Kidney capillary endothelial cell (primary cell): ENCODE measurements around the gene SAC3D1.
"Not testable (repeated sequence)": the region's sequence is repeated elsewhere in the genome, so short reads cannot be mapped to it uniquely, and the experiment has no call there.

Experiments used
- DNase-seq: peaks from one replicate; pipeline ENCODE4 v3.0.0-alpha.2; 2018; ENCODE audit warnings: low spot score

The SAC3D1 gene

DNA sequence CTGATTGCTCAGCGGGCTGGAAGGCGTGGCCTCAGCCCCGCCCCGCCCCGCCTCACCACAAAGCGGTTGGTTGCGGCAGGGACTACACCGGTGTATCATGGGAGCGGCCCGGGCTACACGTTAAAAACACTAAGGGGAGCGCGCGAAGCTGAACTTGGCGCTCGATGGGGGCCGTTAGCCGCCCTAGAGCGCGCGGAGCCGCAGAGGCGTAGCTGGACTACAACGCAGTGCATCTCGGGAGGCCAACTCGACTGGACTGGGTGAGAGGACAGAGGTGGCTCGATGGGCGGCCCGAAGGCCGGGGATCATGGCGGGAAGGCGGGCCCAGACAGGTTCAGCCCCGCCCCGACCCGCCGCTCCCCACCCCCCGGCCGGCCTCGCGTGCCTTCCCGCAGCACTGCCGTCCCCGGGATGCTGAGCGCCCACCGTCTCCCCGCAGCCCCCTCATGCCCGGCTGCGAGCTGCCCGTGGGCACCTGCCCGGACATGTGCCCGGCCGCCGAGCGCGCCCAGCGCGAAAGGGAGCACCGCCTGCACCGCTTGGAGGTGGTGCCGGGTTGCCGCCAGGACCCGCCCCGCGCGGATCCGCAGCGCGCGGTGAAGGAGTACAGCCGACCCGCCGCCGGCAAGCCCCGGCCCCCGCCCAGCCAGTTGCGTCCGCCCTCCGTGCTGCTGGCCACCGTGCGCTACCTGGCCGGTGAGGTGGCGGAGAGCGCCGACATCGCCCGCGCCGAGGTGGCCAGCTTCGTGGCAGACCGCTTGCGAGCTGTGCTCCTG is at the start of gene SAC3D1:
Gene SAC3D1 (plus strand): TSS at position 364 of the 776 bp plus-strand sequence. CDS start 83 bp downstream, at position 447.
- peak; percentile 75 for DNase-seq

DNA sequence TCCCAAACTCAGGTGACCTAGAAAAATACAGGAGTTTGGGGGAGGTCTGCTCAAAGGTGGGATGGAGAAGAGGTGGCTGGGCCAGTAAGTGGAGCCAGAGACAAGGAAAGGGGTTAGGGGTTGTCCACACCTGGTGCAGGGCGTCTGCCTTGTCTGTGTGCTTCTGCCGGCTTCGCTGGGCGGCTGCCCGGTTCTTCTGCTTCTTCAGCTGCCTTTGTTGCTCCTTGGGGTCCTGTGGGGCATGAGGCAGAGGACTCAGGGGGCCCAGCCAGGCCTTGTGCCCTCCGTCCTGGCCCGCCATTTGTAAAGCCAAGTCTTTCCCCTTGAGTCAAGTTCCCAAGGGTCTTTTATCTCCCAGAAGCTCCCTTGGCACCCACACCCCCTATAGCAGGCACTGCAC is 46.7 kb upstream of the SAC3D1 start:
- DNase-seq = no peak

DNA sequence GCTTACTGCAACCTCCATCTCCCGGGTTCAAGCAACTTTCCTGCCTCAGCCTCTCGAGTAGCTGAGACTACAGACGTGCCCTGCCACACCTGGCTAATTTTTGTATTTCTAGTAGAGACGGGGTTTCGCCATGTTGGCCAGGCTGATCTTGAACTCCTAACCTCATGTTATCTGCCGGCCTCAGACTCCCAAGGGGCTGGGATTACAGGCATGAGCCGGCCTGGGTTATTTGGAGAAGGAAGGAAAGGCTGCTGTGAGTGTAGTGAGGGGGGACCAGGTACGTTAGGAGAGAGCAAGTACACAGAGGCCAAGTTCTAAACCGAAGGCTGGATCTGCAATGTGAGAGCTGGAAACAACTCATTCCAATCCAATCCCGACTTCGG is 44.7 kb upstream of the SAC3D1 start:
- no peak for DNase-seq

DNA sequence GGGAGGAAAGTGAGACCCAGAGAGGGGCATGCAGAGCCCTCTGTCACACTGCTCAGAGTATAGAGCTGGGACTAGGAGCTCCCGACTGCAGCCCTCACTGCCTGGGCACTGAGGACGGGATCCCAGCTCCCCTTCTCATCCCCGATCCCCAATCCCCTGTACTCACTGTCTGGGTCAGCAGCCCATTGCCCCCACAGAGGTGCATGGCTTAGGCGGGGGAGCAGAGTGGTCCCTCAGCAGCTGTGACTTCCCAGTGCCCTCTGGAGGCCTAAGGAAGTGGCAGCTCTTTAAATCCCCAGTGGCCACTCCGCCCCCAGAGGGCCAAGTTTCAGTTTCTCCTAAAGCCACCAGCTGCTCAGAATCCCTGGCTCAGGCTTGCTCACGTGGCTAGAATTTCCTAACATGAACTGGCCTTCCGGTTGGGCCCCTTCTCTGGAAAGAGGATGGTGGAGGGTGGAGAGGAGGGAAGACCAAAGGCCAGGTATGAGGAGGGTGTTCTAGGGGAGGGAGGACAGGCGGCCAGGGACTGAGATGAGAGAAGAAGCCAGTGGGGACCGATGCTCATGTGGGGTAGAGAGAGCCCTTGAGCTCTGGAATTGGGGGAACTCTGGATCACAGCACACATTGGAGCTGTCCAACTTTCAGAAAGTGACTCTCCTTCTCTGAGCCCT is 44.2 kb upstream of the SAC3D1 start, which contains the start of gene BATF2:
Gene BATF2 (minus strand): TSS at position 262 of the 671 bp plus-strand sequence. CDS start 57 bp downstream, at position 205.
- DNase-seq = peak; percentile 58

DNA sequence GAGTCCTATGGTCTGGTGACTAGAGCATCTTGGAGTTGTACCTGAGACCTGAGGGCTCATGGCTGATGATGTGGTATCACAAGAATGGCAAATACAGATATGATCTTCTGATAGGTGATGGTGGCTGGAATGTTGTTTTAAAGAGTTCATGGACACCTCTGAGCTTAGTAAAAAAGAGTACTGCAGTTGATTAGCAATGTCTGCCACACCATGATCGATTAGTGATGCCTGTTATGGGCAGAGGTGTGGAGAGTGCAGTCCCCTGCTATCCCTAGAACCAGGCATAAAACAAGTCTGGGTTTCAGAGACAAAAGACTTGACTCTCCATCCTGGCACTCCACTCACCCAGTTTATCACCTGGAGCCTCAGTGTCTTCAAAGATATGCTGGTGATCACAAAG is 42.9 kb upstream of the SAC3D1 start:
- no peak for DNase-seq

DNA sequence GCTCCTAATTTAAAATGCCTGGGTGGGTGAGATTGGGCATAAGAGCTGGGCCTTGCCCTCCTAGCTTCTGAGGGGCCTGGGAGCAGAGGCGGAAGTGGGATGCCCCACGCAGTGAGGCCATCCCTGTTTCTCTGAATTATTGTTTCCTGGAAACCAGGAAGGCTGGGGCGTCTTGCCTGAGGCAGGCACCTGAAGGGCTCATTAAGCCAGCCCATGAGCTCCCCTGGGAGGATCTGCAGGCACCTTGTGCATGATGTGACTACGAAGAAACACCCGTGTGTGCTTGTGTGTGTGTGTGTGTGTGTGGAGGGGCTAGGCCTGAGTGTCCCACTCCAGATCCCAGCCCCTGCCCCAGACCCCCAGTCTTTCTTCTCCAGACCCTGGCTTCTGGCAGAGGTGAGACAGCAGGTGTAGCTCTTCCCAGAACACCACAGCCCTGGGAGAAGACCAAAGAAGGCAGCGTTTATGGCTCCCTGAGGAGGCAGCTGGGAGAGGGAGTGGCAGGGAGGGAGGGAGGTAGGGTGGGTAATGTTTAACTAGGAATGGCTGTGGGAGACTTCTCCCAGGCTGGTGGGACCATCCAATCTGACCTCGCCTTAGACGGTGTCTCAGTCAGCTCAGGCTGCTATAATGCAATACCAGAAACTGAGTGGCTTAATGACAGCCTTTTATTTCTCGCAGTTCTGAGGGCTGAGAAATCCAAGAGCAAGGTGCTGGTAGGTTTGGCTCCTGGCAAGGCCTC is 42.1 kb upstream of the SAC3D1 start:
- no peak for DNase-seq

DNA sequence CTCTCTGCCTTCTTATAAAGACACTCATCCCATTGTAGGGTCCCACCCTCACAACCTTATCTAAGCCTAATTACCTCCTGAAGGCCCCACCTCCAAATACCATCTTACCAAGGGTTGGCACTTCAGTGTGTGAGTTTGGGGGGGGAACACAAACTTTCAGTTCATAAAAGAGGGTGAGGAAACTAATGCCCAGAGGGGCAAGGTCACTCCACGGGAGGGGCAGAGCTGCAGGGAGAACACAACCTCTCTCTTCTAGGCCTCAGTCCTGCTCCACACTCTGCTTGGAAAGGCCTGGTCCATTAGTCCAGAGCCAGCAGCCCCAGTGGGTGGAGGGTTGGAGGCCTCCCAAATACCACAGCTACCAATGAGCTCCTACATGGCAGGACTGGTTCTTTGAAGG is 41.5 kb upstream of the SAC3D1 start:
- DNase-seq = no peak

DNA sequence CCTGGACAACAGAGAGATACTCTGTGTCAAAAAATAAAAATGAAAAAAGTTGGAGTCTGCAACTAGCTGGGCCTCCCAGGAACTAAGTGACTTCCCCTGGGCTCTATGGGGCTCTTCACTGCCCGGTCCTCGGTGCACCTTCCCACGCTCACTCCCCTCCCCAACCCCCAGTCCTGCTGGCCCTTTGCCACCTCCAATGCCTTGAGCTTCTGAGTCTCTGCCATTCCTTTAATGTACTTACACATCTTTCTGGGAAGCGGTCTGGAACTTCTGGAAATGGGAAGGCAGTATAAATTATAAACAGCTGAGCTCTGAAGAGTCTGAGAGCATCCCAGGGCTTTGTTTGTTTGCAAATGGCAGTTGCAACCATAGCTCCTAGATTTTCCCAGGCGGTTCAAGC is 38.3 kb upstream of the SAC3D1 start:
- DNase-seq = no peak

DNA sequence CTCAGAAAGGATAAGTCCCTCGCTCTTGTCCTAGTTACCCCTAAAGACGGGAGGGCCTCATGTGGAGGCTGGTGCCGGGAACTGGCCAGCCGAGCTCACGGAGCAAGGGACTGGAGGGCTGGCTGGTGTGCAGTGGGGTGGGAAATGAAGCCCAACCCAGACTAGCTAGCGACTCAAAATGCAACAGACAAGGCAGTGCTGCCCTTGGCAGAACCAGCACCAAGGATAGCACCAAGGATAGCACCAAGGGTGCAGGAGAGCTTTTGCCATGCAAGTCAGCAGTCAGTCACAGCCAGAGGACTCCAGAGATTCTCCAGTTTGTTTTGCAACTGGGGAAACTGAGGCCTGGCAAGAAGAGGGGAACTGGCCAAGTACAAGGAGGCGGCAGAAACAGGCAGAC is 37.7 kb upstream of the SAC3D1 start:
- DNase-seq = no peak

DNA sequence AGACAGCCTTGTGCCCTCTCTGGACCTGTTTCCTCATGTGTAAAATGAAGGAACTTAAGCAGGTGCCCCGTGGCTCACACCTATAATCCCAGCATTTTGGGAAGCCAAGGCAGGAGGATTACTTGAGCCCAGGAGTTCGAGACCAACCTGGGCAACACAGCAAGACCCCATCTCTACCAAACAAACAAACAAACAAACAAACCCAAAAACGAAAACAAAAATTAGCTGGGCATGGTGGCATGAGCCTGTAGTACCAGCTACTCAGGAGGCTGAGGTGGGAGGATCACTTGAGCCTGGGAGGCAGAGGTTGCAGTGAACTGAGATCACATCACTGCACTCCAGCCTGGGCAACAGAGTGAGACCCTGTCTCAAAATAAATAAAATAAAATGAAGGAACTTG is 37.0 kb upstream of the SAC3D1 start:
- not testable (repeated sequence) for DNase-seq

DNA sequence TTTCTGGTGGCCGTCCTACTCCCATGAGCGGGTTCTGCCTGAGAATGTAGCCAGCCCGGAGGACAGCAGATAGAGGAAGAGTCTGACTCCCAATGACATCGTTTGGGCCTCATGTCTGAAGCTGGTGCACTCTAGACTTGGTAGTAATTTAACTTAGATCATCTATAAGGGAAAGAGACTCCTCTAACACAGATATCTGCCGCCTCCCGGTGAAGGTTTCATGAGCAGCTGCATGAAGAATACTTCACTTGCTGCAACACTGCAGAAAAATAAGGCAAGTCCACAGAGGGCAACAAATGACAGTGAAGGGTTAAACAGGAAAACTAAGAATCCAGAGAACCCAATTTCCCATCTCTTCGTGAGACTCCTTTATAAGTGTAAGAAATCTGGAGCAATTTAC is 33.0 kb upstream of the SAC3D1 start:
- no peak for DNase-seq

DNA sequence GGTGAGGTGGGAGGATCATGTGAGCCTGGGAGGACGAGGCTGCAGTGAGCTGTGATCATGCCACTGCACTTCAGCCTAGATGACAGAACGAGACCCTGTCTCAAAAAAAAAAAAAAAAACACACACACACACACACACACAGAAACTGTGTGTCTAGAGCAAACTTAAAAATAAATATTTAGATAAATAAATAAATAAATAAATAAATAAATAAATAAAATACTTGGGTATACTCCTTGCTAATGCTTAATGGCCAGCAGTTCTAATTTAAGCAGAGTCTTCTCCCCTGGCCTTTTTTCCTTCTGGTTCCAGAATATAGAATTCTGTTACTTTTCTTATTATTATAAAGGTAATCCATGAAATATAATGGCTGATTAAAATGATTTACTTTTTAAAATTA is 32.1 kb upstream of the SAC3D1 start:
- DNase-seq = no peak

DNA sequence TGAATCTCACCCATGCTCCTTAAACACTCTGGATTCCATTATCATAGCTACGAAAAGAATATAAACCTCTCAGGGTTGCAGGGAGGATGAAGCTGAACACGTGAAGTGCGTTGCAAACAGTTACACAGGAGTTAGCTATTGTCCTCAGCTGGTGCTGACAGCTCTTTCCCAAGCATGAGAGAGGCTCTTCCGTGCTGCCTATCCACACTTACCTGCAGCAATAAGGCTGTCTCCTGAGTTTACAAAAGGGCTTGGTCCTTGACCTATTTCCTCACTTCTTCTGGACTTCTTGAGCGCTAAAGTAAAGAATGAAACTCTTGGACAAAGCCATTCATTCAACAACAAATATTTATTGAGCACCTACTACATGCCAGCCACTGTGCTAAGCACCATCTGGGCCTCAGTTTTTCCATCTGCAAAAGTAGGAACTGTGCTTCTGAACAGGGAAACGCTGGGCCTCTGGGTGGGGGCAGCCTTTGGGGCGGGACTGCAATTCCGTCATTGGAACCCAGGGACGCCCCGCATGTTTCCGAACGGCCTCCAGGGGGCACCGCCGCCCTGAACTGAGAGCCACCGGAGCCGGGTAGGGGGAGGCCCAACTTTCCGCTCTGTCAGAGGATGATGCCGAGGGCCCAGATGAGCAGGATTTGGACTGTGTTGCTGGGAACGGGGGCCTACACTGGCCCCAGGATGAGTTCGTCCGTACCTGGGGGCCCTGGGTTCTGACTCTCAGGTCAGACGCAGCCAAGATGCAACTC is 27.7 kb upstream of the SAC3D1 start:
- peak; percentile 76 for DNase-seq

DNA sequence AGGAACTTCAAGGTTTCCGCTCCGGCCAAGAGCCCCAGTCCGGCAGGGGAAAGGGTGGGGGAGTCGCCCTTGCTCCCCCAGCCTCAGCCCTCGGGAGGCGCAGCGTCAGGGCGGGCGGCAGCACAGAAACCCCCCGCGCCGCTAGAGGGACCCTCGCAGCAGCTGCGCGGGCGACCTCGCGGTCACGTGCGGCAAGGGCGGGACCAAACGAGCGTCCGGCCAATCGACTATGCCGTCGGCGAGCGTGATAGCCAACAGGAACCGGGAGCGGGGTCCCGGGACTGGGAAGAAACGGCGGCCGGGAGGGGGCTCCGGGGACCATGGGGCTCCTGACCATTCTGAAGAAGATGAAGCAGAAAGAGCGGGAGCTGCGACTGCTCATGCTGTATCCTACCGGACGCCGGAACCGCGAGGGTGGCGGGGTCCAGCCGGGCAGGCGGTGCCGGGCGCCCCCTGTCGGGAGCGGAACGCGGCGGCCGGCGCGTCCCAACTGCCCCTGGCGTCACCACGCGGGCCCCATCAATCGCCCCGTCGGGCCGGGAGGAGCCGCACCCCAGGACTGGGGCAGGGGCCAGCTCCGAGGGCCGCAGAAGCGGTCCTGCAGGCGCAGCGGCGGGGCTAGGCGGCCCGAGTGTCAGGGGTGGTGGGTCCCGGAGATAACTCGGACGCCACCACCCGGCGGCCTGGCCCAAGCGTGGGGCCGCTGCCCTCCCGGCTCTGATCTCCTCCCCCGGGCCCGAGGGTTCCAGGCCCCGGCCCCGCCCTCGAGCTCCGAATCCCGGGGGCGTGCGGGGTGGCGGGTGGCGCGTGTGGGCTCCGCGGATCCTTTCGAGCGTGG is 26.9 kb upstream of the SAC3D1 start, which contains the start of gene ARL2:
Gene ARL2 (plus strand): TSS at position 273 of the 838 bp plus-strand sequence. CDS start 48 bp downstream, at position 321.
- peak; percentile 78 for DNase-seq

DNA sequence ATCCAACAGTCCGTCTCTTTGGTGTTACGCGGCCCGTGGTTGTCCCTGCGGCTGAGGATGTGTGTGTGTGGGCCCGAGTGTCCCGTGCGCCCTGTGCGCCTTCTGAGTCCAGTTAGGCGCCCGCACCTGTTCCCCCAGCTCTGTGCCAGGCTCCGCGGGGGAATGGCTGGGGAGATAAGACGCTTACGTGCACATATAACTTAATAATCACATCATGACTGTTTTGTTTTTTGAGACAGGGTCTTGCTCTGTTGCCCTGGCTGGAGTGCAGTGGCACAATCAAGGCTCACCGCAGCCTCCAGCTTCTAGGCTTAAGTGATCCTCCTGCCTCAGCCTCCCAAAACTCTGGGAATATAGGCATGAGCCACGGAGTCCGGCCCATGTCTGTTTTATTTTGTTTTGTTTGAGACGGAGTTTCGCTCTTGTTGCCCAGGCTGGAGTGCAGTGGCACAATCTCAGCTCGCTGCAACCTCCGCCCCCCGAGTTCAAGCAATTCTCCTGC is 26.2 kb upstream of the SAC3D1 start:
- DNase-seq = no peak

DNA sequence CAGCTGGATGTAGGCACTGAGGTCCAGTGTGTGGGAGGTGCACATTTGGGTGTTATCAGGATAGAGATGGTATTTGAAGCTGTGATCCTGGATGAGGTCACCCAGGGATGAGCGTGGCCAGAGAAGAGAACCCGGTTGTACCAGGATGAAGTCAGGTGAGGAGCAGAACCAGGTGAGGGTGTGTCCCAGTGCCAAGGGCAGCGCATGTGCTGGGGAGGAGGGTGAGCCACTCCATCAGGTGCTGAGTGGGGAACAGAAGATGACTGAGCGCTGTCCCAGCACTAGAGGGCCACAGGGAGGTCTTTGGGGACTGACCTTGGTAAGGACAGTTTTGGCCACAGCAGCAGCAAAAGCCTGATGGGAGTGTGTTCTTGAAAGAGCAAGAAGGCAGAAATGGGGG is 24.3 kb upstream of the SAC3D1 start:
- DNase-seq = no peak

DNA sequence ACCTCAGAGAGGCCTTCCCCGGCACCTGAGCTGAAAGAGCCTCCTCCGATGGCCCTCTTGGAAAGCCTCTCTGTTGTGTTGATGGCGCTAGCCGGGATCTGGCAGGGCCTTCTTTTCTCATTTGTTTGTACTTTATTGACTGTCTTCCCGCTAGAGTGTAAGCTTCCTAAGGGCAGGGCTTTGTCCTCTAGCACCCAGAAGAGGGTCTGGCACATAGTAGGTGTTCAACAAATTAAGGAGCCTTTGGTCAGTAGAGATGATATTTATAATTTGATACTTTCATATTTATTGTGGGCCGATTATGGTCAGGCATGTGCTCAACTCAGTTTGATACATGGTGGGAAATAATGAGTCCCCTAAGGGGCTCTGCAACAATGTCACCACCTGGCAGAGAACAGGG is 23.1 kb upstream of the SAC3D1 start:
- DNase-seq = no peak

DNA sequence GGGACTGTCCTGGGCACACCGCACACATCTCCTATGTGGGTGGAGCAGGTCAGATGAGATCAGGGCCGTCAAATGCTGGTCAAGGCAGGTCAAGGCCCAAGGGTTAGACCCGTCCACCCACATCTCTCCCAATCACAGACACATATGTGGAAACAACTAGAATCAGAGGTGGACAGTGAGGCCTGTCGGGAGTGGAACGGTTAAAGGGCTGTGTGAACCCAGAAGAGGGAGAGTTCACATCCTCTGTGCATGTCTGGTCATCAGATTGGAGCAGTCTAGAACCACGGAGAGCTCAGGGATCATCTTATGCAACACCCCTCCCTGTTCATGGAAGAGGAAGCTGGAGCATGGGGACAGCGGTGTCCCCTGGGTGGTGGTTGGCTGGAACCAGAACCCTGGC is 21.2 kb upstream of the SAC3D1 start:
- DNase-seq = no peak

DNA sequence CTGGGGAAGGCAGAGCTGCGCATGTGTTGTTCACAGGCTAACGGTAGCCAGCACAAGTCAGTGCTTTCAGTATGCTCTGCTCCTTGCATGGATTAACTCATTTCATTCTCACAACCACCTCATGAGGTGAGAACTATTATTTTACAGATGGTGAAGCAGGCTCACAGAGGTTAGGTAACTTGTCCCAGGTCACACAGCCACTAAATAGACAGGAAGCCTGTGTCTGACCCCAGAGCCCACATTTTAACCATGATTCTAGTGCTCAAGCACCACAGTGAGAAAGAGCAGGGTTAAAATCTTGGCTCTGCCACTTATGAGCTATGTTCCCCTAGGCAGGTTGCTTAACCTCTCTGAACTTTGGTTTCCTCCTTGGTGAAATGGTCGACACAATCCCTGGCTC is 20.0 kb upstream of the SAC3D1 start:
- no peak for DNase-seq

DNA sequence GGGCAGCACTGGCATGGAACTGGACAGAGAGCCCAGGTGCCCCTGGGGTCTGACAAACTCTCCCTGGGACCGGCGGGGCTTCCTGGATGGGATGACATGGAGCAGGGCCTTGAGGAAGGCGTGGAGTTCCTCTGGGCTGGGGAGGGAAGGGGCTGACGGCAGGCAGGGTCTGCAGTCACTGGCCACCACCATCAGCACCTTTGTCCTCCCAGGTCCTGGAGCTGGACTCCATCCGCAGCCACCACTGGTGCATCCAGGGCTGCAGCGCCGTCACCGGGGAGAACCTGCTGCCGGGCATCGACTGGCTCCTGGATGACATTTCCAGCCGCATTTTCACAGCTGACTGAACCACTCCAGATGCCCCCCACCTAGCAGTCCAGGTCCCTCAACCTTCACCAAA is 19.5 kb upstream of the SAC3D1 start:
- DNase-seq = no peak

DNA sequence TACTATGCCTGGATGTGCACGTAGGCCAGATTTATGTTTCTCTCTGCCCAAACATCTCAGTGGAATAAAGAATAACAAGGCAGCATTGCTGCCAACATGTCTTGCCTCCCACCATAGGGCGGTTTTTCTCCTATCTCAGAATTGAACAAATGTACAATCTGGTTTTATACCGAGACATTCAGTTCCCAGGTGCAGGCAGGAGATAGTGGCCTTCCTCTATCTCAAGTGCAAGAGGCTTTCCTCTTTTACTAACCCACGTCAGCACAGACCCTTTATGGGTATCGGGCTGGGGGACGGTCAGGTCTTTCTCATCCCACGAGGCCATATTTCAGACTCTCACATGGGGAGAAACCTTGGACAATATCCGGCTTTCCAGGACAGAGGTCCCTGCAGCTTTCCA is 17.5 kb upstream of the SAC3D1 start:
- not testable (repeated sequence) for DNase-seq
